Vagina (tissue), 2 donors: Measurements from ENCODE around the gene FOXO3. TPM values are rescaled to one million over a fixed set of nuclear protein-coding genes. Genes with fewer than 3 reads are reported as not detected.

Source experiments
- DNase-seq, 2 donors: peaks; one replicate each; pipeline ENCODE4 v3.0.0-alpha.2; 2017; ENCODE audit errors: extremely low spot score in 2 of 2
- H3K27ac ChIP-seq: fragments of 200-600 bp; sonication (generic); one replicate; pipeline ENCODE4 v1.5.1; 2019
- H3K27me3 ChIP-seq: fragments of 200-600 bp; sonication (generic); one replicate; pipeline ENCODE4 v1.5.1; 2019
- H3K36me3 ChIP-seq, 2 donors: fragments of 200-600 bp; sonication (generic); one replicate each; pipeline ENCODE4 v1.5.1; 2017 to 2019
- H3K4me1 ChIP-seq: fragments of 200-600 bp; sonication (generic); one replicate; pipeline ENCODE4 v1.5.1; 2019
- H3K4me3 ChIP-seq, 2 donors: fragments of 200-600 bp; sonication (generic); 1 replicate in 1 of 2; 2 replicates in 1 of 2; pipeline ENCODE4 v1.5.1; 2016 to 2019
- H3K9me3 ChIP-seq: fragments of 200-600 bp; sonication (generic); one replicate; pipeline ENCODE4 v1.5.1; 2019
- POLR2A ChIP-seq, 2 donors: fragments of 450-650 bp; IDR thresholded peaks; one replicate each; pipeline ENCODE4 v1.6.1; 2017; ENCODE audit warnings: antibody characterized with exemption in 2 of 2, mild to moderate bottlenecking in 2 of 2, moderate library complexity in 2 of 2
- POLR2AphosphoS5 ChIP-seq, 2 donors: sonication (generic); formaldehyde crosslinking; IDR thresholded peaks; one replicate each; pipeline ENCODE4 v1.9.0; 2017; ENCODE audit warnings: antibody characterized with exemption in 2 of 2, mild to moderate bottlenecking in 2 of 2, low read depth in 1 of 2; ENCODE audit not compliant: insufficient read depth in 1 of 2
- intact Hi-C: fragments of 100-400 bp; cut with DNase I; formaldehyde crosslinking; loops from one replicate; pipeline ENCODE4 v1.15.1; 2023
- total RNA-seq: library from RNA; depleted of rRNA; stranded (reverse); fragments of >200 nt; gene quantifications from one replicate; pipeline ENCODE4 v1.2.3, GENCODE V29; 2016
- TF ChIP-seq, protein P1 (sequence below), 3 experiments: fragments of 450-650 bp in 2 of 3; fragments of 200-600 bp in 1 of 3; sonication (generic) in 1 of 3; IDR thresholded peaks; one replicate each; pipeline ENCODE4 v1.5.1; 2017 to 2019; ENCODE audit warnings: antibody characterized with exemption in 3 of 3, mild to moderate bottlenecking in 2 of 3, moderate library complexity in 2 of 3

The FOXO3 gene
- total RNA-seq, 1 donor from 2014 or later: 110 TPM

DNA sequence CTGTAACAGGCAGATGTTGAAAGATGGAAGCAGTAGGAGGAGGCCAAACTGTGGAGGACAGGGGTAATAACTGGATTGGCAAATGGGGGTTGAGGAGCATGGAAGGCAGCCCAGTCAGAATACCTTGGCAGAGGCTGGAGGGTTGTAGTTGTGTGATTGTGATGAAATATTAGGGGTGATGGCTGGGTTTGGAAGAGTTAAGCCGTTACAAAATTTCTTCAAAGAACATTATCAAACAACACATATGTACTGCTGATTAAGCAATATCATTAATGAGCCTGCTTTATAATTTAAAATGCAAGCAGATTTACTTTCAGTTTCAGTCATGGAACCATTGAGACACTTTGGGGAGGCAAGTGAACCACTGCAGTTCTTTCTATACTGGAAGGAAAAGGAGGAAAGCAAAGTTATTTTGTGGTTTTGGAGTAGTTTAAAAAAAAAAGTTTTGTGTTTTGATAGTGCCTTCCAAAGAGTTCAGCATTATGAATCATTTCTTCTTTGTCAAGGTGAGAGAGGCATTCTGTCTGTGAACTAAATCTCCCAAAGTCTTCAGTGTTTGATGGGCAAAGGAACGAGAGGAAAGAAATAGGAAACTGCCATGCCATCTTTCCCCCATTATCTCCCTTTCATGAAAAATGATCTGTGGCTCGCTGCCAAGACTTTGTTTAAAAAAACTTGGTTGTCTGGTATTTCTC, 20.7 kb downstream of the FOXO3 start:
- intact Hi-C loops: no loop called here
- peak overlapping the region; percentile 7 to 8 for H3K4me3 ChIP-seq
- H3K36me3 ChIP-seq: peaks cover 0 to 4% of the 10 kb centered on the region in 2 donors
- DNase-seq: no peak
- no peaks in the 10 kb centered on the region for H3K9me3 ChIP-seq
- no peak for TF ChIP-seq POLR2A (IDR thresholded peaks at IDR 0.05)
- TF ChIP-seq, protein P1, sequence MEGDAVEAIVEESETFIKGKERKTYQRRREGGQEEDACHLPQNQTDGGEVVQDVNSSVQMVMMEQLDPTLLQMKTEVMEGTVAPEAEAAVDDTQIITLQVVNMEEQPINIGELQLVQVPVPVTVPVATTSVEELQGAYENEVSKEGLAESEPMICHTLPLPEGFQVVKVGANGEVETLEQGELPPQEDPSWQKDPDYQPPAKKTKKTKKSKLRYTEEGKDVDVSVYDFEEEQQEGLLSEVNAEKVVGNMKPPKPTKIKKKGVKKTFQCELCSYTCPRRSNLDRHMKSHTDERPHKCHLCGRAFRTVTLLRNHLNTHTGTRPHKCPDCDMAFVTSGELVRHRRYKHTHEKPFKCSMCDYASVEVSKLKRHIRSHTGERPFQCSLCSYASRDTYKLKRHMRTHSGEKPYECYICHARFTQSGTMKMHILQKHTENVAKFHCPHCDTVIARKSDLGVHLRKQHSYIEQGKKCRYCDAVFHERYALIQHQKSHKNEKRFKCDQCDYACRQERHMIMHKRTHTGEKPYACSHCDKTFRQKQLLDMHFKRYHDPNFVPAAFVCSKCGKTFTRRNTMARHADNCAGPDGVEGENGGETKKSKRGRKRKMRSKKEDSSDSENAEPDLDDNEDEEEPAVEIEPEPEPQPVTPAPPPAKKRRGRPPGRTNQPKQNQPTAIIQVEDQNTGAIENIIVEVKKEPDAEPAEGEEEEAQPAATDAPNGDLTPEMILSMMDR (IDR thresholded peaks at IDR 0.05): no peak
- no peak for TF ChIP-seq POLR2AphosphoS5 (IDR thresholded peaks at IDR 0.05; ENCODE audit: insufficient read depth in 1 of 2, low read depth in 1 of 2)
- peaks cover 100% of the 10 kb centered on the region for H3K4me1 ChIP-seq
- H3K27me3 ChIP-seq: no peaks in the 10 kb centered on the region
- H3K27ac ChIP-seq: peak overlapping the region; percentile 78

DNA sequence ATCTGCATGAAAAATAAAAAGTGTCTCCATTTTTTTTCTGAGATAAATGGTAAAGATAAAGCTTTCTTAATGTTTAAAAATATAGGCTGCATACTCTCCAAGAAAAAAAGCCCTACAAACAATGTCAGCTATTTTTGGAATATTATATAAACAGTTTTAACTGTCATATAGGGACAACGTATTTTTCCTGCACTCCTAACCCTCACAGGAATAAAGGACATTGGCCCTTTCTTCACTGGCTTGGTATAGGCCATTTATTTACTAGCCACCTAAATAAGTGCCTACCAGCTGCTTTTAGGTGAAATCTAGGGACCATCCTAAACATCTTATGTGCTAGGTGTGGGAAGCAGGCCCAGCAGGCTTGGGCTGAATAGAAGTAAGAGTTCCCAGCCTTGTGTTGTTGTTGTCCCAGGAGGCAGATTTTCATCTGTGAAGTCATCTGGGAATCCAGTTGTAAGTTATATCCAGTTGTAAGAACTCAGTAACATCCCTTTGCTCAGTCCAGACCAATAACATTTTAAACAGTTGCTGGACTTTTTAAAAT, 21.3 kb downstream of the FOXO3 start:
- Histone ChIP-seq H3K36me3 (peaks cover 0 to 4% of the 10 kb centered on the region in 2 donors), H3K4me3 (peak overlapping the region in 1 of 2 donors; percentile 8), H3K4me1 (peaks cover 100% of the 10 kb centered on the region), H3K27ac (peak overlapping the region; percentile 78), H3K9me3 (no peaks in the 10 kb centered on the region), H3K27me3 (no peaks in the 10 kb centered on the region)
- TF ChIP-seq POLR2AphosphoS5 (IDR thresholded peaks at IDR 0.05; ENCODE audit: insufficient read depth in 1 of 2, low read depth in 1 of 2): no peak
- no peak for TF ChIP-seq POLR2A (IDR thresholded peaks at IDR 0.05)
- TF ChIP-seq, protein P1 (IDR thresholded peaks at IDR 0.05): no peak
- intact Hi-C loops: no loop called here
- DNase-seq: no peak

DNA sequence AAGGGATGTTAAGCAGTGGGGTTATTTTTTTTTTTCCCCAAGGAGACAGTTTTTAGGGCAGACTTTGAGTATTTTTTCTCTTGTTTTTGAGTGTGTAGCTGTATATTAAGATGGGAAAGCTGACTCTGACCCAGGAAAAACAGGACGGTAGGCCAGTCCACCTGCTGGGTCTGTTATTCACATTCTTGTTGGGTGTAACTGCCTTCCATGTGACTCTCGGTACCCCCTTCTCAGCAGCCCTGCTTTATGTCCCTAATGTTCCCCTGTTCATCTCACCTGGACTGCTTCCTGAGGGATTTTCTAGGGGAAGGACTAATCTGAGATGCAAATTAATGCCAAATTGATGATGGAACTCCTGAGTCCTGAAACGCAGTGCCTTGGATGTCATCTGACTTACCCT, 21.9 kb downstream of the FOXO3 start:
- H3K36me3 ChIP-seq: peaks cover 0 to 4% of the 10 kb centered on the region in 2 donors
- peaks cover 100% of the 10 kb centered on the region for H3K4me1 ChIP-seq
- intact Hi-C loops: no loop called here
- no peak for TF ChIP-seq POLR2AphosphoS5 (IDR thresholded peaks at IDR 0.05; ENCODE audit: insufficient read depth in 1 of 2, low read depth in 1 of 2)
- TF ChIP-seq, protein P1 (IDR thresholded peaks at IDR 0.05): no peak
- TF ChIP-seq POLR2A (IDR thresholded peaks at IDR 0.05): no peak
- peak overlapping the region; percentile 78 for H3K27ac ChIP-seq
- no peaks in the 10 kb centered on the region for H3K27me3 ChIP-seq
- no peak for DNase-seq
- H3K9me3 ChIP-seq: no peaks in the 10 kb centered on the region
- no peak overlapping the region for H3K4me3 ChIP-seq

DNA sequence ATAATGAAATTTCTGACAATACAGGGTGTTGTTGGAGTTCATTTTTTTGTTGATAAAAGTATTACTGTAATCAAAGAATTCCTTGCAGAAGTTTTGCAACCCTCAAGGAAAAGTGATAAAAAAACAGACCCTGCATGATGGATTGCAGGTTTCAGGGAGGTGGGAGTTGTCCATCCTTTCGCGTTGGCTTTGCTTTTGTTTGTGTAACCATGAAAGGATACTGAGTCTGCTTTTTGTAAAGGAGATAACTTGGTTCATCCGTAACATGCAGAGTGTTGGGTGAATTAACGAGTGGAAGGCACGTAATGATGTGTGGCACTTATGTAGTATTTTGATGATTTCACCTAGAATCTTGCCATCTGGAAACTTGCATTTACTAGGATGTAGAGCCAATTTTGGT, 23.6 kb downstream of the FOXO3 start:
- Histone ChIP-seq H3K27me3 (no peaks in the 10 kb centered on the region), H3K27ac (peak overlapping the region; percentile 78), H3K9me3 (no peaks in the 10 kb centered on the region), H3K4me1 (peaks cover 98% of the 10 kb centered on the region), H3K4me3 (no peak overlapping the region), H3K36me3 (no peaks in the 10 kb centered on the region)
- DNase-seq: no peak
- no peak for TF ChIP-seq POLR2AphosphoS5 (IDR thresholded peaks at IDR 0.05; ENCODE audit: insufficient read depth in 1 of 2, low read depth in 1 of 2)
- intact Hi-C loops: no loop called here

DNA sequence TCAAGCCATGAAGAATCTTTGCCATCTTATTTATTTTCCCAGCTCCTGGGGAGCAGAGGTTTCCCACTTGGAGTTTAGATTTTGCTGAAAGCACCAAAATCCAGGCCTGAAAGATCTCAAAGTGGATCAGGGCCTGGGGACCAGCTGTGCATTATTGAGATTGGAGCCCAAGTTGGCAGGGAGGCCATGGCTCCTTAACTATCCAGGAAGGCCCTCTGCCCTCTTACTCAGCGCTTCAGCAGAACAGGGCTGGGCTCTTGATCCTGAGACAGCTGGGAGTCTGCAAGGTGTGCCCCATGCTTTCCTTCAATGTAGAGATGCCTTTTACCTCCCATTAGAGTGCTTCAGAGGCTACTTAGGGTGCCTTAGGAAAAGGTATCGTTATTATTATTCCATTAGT, 24.6 kb downstream of the FOXO3 start:
- no peaks in the 10 kb centered on the region for H3K9me3 ChIP-seq
- TF ChIP-seq, protein P1 (IDR thresholded peaks at IDR 0.05): no peak
- no peak for TF ChIP-seq POLR2A (IDR thresholded peaks at IDR 0.05)
- TF ChIP-seq POLR2AphosphoS5 (IDR thresholded peaks at IDR 0.05; ENCODE audit: insufficient read depth in 1 of 2, low read depth in 1 of 2): no peak
- intact Hi-C loops: no loop called here

More for the DNA sequence above, 24.6 kb downstream of the FOXO3 start:
- H3K4me1 ChIP-seq: peaks cover 97% of the 10 kb centered on the region
- peak overlapping the region; percentile 83 for H3K27ac ChIP-seq
- no peaks in the 10 kb centered on the region for H3K36me3 ChIP-seq
- H3K4me3 ChIP-seq: no peak overlapping the region
- DNase-seq: no peak
- H3K27me3 ChIP-seq: no peaks in the 10 kb centered on the region
